Activated naive CD4-positive, alpha-beta T cell treated with anti-CD3 and anti-CD28 coated beads, Interleukin-2, amount 10 ng/mL, durations not matched to agents 7 days and 5 days (primary cell): ENCODE results near the gene BCR.

ENCODE experiments used
- CTCF ChIA-PET: fragments of 350-600 bp; sonication (Branson Sonifier 250); formaldehyde crosslinking; loops from one replicate; lab custom pipeline; 2021; ENCODE audit warnings: antibody characterized with exemption; lab: Charles Lee
- DNase-seq: peaks from one replicate; pipeline ENCODE4 v3.0.0-alpha.2; 2020
- H3K27ac Mint-ChIP-seq: one replicate; pipeline ENCODE4 v1.8.0; 2021; ENCODE audit warnings: mild to moderate bottlenecking, moderate library complexity, mixed read lengths
- H3K27me3 Mint-ChIP-seq: one replicate; pipeline ENCODE4 v1.8.0; 2021; ENCODE audit warnings: mild to moderate bottlenecking, mixed read lengths
- H3K36me3 Mint-ChIP-seq: one replicate; pipeline ENCODE4 v1.8.0; 2021; ENCODE audit warnings: mixed read lengths
- H3K4me1 Mint-ChIP-seq: one replicate; pipeline ENCODE4 v1.8.0; 2021; ENCODE audit warnings: mixed read lengths
- H3K4me3 Mint-ChIP-seq: one replicate; pipeline ENCODE4 v1.8.0; 2021; ENCODE audit warnings: mild to moderate bottlenecking, moderate library complexity, mixed read lengths
- H3K9me3 Mint-ChIP-seq: one replicate; pipeline ENCODE4 v1.8.0; 2021; ENCODE audit warnings: mixed read lengths

The BCR gene

DNA sequence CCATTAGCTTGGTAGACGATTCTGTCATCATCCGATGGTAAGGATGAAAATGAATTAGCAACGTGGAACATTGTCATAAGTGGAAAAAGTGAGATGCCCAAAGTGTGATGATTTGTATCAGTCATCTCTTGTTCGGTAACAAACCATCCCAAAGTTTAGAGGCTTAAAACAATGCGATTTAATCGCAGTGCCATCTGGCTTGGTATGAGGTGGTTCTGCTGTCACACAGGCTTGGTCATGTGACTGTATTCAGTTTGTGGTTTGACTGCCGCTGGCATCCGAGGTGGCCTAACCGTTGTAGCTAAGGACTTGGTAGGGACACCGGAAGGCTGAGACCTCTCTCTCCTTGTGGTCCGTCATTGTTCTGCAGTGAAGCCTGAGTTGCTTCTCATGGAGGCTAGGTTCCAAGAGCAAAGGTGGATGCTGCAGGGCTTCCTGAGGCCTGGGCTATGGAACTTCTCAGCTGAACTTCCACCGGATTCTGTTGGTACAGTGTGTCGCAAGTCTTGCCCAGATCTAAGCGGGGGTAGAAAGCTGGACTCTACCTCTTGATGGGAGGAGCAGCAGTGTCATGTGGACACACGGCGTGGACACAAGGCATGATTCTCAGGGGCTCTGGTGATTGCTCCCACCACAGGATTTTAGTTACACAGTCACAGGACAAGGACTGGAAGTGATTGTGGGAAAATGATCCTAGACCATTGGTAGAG lies 36.3 kb downstream of the BCR start:
- Mint-ChIP-seq H3K9me3 (no peaks in the 10 kb centered on the region), H3K27ac (peak overlapping the region; percentile 87), H3K4me3 (peak overlapping the region; percentile 60), H3K27me3 (no peaks in the 10 kb centered on the region), H3K36me3 (peaks cover 9% of the 10 kb centered on the region), H3K4me1 (peaks cover 88% of the 10 kb centered on the region)
- DNase-seq = peak; percentile 70
- CTCF ChIA-PET = interaction anchor here (0.7 to 1.4 kb wide), 5 partner anchors 22 to 73 kb away, joined by 3 to 4 read pairs (median 3); no protein-coding TSS in a partner anchor

DNA sequence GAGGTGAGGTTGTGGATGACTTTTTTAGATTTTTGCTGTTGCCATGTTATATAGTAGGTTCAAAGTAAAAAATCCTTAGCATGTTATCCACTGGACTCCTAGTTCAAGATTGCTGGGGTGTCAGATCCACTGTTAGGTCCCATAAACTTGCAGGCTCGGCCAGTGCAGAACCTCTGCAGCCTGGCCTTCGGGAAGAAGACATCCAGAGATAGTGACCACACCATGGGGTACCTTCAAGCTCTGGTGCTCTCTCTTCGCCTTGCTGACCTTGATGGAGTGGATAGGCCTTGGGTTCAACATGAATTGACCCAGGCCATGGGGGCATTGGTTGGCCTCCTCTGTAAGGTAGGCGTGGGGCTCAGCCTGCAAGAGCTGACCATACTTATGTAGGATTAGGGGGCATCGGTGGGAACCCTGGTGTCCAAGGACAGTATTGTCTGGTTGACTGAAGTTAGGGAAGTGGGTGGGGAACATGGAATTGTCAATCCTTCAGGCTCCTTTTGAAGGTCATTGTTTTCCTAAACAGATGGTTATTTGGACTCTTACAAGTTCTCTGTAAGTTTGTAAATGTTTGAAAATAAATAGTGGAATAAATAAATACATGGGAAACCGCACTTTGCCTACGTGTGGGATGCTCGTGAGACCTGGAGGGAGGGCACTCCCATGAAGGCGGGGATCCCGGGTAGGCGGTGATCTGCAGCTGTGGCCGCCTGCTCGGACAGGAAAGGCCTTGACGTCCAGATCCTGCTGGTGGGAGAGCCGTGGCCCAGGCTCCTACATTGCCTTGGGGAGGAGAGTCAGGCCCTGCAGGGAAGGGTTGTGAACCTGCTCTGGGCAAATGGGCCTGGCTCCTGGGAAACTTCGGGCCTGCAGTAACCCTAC lies 37.1 kb downstream of the BCR start:
- peaks cover 9% of the 10 kb centered on the region for H3K36me3 Mint-ChIP-seq
- H3K27ac Mint-ChIP-seq = peak overlapping the region; percentile 87
- CTCF ChIA-PET = interaction anchor here (1.0 to 2.4 kb wide), 4 partner anchors 25 to 73 kb away, joined by 3 to 7 read pairs (median 3); no protein-coding TSS in a partner anchor
- H3K9me3 Mint-ChIP-seq = no peaks in the 10 kb centered on the region
- no peaks in the 10 kb centered on the region for H3K27me3 Mint-ChIP-seq
- H3K4me3 Mint-ChIP-seq = peak overlapping the region; percentile 60
- H3K4me1 Mint-ChIP-seq = peaks cover 94% of the 10 kb centered on the region
- DNase-seq = no peak

DNA sequence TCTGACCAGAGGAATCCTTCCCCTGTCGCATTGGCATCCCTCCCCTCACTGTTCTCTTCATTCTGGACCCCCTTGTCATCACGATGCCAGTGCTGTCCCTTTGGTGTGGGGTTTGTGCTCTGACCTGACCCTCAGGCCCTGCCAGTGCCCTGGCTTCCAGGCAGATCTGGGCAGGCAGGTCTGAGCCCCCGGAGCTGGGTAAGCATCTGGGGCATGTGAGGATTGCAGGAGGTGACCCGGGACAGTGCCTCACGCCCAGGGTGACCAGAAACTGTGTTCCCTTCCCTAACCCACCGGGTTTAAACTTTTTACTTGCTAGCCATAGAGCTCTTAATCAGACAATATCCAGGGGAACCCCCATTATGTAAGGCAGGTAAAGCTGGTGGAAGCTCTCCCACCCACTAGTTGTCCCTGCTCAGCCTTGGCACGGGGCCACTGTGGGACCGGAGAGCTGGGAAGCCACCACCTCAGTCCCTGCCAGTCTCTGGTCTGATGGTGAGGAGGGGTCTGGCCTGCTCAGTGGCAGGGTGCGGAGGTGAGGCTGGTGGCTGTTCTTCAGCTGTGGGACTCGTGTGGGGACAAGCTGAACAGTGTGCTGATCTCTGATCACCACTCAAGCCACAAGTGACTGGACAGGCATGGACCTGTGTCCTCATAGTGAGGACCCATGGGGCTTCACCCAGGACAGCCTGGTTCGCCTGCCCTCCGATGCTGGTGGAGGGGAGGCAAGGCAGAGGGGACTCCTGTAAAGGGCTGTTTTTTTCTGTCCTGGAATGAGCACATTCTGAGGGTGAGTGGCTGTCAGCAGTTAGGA lies 38.0 kb downstream of the BCR start:
- DNase-seq = no peak
- Mint-ChIP-seq H3K4me1 (peaks cover 99% of the 10 kb centered on the region), H3K4me3 (peak overlapping the region; percentile 71), H3K27me3 (no peaks in the 10 kb centered on the region), H3K36me3 (peaks cover 9% of the 10 kb centered on the region), H3K27ac (peak overlapping the region; percentile 85), H3K9me3 (no peaks in the 10 kb centered on the region)
- CTCF ChIA-PET = interaction anchor here (1.0 to 2.4 kb wide), 4 partner anchors 24 to 63 kb away, joined by 3 to 7 read pairs (median 4); no protein-coding TSS in a partner anchor

DNA sequence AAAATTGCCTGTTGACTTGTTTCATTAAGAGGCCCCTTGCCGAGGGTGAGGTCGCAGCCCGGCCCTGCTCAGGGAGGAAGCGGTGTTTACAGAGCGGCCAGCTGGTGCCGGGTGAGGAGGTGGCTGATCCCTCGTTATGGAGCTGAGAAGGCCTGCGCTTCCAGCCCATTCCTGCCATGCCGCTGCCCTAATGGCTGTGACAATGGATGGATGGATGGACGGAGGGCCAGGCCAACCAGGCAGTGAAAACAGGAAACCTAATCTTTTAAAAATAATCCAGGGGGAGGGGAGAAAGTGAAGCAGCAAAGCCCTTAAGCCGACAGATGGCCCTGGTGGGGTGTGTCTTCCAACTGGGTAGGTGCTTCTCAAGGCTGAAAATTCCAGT lies 38.5 kb downstream of the BCR start:
- H3K27me3 Mint-ChIP-seq = no peaks in the 10 kb centered on the region
- H3K4me3 Mint-ChIP-seq = peak overlapping the region; percentile 71
- peak overlapping the region; percentile 85 for H3K27ac Mint-ChIP-seq
- CTCF ChIA-PET = interaction anchor here (1.0 to 2.4 kb wide), 5 partner anchors 24 to 63 kb away, joined by 3 to 7 read pairs (median 4); partner anchors contain the start of gene BCR
- DNase-seq = peak; percentile 42
- no peaks in the 10 kb centered on the region for H3K9me3 Mint-ChIP-seq
- peaks cover 10% of the 10 kb centered on the region for H3K36me3 Mint-ChIP-seq
- H3K4me1 Mint-ChIP-seq = peaks cover 99% of the 10 kb centered on the region

DNA sequence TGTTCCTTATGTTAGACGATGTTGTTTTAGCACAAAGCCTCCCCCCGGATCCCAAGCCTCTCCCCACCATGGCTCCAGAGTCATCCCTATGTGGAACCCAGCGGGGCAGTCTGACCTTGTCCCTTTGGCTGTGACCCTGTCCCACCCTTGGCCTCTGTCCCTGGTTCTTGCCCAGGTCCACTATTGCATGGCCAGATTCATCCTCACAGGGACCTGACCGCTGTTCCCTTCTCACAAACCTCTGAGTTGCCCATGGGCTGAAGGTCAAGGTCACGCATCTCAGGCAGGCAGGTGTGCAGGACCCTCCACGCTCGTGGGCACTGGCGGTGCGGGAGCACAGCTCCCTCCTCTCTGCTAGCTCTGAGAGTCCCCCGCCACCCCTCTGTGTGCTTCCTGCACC lies 39.0 kb downstream of the BCR start:
- no peaks in the 10 kb centered on the region for H3K27me3 Mint-ChIP-seq
- H3K36me3 Mint-ChIP-seq = peaks cover 9% of the 10 kb centered on the region
- peaks cover 99% of the 10 kb centered on the region for H3K4me1 Mint-ChIP-seq
- H3K4me3 Mint-ChIP-seq = peak overlapping the region; percentile 71
- no peaks in the 10 kb centered on the region for H3K9me3 Mint-ChIP-seq
- CTCF ChIA-PET = interaction anchor here (1.3 to 2.4 kb wide), 3 partner anchors 38 to 62 kb away, joined by 4 to 7 read pairs (median 5); partner anchors contain the start of gene BCR
- DNase-seq = no peak
- peak overlapping the region; percentile 85 for H3K27ac Mint-ChIP-seq

DNA sequence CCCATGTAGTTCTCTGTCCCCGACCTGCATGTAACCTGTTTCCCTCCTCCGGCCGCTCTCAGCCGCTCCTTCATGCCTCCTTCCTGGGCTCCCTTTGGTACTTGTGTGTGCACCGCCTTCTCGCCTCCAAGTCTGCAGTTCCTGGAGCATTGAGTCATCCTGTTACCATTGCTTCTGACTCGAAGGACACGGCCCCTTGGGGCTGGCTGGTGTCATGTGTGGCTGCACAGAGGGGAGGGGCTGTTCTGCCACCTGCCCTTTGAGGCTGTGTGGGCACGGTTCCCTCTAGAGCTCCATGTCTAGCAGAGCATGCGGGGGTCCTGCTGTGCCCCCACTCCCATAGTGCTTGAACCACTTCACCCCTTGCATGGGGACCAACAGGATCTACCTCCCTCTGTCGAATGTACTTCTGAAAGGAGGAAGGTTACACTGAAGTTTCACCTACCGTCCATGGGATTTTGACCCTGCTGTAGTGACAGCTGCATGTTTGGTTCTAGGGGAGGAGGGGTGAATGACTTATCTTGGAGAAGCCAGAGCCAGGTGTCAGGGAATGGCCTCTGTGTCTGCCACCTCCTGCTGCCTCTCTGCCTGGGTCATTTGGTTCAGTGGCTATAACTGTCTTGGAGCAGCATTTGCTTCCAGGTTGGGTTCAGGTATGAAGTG lies 39.6 kb downstream of the BCR start:
- Mint-ChIP-seq H3K27me3 (no peaks in the 10 kb centered on the region), H3K4me3 (peak overlapping the region; percentile 71), H3K4me1 (peaks cover 99% of the 10 kb centered on the region), H3K36me3 (peaks cover 9% of the 10 kb centered on the region), H3K9me3 (no peaks in the 10 kb centered on the region), H3K27ac (peak overlapping the region; percentile 85)
- DNase-seq = peak; percentile 70
- CTCF ChIA-PET = interaction anchor here (2.1 to 2.4 kb wide), 2 partner anchors 39 to 62 kb away, joined by 4 to 7 read pairs; partner anchors contain the start of gene BCR

DNA sequence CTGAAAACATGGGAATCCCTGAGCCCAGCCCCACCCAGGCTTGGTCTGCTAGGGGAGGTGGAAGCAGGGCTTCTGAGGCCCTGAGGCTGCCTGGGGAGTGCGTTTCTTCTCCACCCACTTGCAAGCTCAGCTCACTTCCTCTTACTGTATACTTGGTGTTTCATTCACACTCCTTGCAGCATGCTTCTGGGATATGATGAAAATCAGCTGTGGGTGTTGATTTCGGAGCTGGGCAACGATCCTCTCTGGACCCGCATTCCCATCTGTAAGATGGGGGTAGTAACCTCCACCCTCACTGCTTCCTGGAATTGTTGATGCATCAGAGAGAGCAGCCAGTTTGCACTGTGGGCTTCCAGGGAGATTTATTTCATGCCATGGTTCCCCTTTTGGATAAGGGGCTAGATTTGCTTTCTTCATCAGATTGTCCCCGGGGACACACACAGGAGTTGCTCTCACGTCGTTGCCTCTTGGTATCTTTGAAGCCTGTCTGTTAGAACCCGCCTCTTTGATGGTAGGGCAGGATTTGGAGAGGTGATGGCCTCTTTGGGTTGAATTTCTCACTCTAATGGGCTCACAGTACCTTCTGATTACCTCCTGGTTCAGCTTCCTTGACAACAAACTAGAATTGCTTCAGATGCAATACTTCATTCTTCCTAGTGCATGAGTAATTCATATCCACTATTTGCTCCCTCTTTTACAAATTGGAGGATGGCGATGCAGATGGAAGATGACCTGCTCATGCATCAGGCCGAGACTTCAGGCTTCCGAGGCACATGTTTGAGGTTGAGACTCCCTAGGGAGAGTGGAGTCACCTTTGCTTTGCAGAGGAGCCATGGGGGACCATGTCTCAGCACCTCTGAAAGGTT lies 40.4 kb downstream of the BCR start:
- CTCF ChIA-PET = interaction anchor here (2.1 kb wide), 1 partner anchor 40 kb away, joined by 4 read pairs; the partner anchor contains the start of gene BCR
- H3K36me3 Mint-ChIP-seq = peaks cover 9% of the 10 kb centered on the region
- peak; percentile 40 for DNase-seq
- H3K4me1 Mint-ChIP-seq = peaks cover 99% of the 10 kb centered on the region
- peak overlapping the region; percentile 85 for H3K27ac Mint-ChIP-seq
- peak overlapping the region; percentile 71 for H3K4me3 Mint-ChIP-seq
- no peaks in the 10 kb centered on the region for H3K9me3 Mint-ChIP-seq
- no peaks in the 10 kb centered on the region for H3K27me3 Mint-ChIP-seq

DNA sequence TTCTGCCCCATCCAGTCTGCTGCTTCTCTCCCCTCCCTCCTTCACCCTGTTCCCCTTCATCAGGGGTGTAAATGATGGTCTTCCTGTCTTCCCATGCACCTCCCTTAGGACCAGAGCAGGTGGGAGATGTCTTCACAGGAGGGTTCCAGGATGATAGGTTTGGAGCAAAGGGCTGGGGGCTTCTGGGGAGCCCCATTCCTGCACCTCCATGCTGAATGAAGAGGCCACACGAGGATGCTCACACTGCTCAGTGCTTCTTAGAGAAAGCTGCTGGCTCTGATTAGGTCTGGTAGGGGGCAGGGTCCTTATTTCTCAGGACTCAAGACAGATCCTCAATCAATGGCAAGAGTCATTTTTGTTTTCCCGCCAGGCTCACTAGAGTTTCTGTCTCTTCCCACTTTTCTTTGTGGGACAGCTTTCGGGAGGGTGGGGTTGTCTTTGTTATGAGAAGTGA lies 41.1 kb downstream of the BCR start:
- H3K27ac Mint-ChIP-seq = peak overlapping the region; percentile 38
- no peaks in the 10 kb centered on the region for H3K27me3 Mint-ChIP-seq
- no peak for DNase-seq
- H3K4me1 Mint-ChIP-seq = peaks cover 99% of the 10 kb centered on the region
- no peaks in the 10 kb centered on the region for H3K9me3 Mint-ChIP-seq
- H3K4me3 Mint-ChIP-seq = no peak overlapping the region
- H3K36me3 Mint-ChIP-seq = peaks cover 12% of the 10 kb centered on the region
- CTCF ChIA-PET = no interaction called here

DNA sequence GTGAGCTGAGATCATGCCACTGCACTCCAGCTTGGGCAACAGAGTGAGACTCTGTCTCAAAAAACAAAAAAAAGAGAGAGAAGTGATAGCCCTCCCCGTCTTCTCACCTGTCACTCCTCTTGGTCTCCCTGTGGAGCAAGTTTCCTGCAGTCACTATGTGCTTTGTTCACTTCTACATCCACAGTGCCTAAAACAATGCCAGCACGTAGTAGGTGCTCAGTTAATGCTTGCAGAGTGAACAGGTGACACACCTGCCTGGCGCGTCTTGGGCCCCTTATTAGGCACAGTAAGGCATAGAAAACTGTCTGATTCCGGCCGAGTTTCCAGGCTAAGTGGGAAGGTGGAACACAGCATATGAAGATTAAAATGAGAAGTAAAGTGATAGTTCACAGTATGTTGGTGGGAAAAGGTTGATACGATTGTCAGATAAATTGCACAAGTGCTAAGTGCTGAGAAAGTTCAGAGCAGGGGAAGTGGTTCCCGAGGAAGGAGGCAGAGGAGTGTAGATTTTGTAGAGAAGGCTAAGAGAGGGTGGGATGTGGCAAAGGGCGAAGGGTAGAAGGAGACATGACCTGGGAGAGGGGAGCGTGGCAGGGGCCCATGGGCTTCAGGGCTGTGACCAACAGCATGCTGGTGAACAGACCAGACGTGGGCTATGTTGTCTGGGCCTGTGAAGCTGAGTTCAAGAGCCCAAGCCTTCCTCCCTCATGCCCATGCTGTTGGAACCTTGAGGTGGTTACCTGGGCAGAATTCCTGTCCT lies 41.9 kb downstream of the BCR start:
- Mint-ChIP-seq H3K4me1 (peaks cover 99% of the 10 kb centered on the region), H3K36me3 (peaks cover 11% of the 10 kb centered on the region), H3K9me3 (peaks cover 1% of the 10 kb centered on the region), H3K4me3 (no peak overlapping the region), H3K27ac (peak overlapping the region; percentile 77), H3K27me3 (no peaks in the 10 kb centered on the region)
- DNase-seq = no peak
- CTCF ChIA-PET = no interaction called here

DNA sequence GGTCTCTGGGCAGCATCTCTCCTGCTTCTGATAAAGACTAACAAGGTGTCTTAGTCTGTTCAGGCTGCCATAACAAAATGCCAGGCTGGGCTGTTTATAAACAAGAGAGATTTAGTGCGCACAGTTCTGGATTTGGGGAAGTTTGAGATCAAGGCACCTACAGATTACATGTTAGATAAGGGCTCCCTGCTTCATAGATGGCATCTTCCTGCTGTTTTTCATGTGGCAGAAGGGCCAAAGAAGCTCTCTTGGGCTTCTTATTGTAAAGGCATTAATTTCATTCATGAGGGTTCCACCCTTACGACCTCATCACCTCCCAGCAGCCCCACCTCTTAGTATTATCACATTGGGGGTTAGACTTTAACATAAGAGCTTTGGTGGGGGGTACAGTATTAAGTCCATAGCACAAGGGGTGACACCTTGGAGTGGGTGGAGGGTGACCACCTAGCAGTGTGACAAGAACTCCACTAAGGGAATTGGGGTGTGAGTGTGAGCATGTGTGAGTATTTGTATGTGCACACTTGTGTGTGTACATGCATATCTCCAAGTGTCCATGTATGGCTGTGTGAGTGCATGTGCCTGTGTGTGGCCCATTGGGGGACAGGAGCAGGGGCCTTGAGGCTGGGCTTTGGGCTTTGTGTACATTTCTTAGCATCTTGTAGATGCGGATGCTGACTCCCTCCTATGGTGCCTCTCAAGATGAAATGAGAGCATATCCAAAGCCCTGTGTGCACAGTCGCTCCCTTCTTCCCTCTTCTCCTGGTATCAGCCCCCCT lies 42.7 kb downstream of the BCR start:
- Mint-ChIP-seq H3K4me1 (peaks cover 100% of the 10 kb centered on the region), H3K4me3 (no peak overlapping the region), H3K9me3 (peaks cover 5% of the 10 kb centered on the region), H3K27me3 (no peaks in the 10 kb centered on the region), H3K36me3 (peaks cover 16% of the 10 kb centered on the region), H3K27ac (peak overlapping the region; percentile 77)
- CTCF ChIA-PET = no interaction called here
- no peak for DNase-seq

DNA sequence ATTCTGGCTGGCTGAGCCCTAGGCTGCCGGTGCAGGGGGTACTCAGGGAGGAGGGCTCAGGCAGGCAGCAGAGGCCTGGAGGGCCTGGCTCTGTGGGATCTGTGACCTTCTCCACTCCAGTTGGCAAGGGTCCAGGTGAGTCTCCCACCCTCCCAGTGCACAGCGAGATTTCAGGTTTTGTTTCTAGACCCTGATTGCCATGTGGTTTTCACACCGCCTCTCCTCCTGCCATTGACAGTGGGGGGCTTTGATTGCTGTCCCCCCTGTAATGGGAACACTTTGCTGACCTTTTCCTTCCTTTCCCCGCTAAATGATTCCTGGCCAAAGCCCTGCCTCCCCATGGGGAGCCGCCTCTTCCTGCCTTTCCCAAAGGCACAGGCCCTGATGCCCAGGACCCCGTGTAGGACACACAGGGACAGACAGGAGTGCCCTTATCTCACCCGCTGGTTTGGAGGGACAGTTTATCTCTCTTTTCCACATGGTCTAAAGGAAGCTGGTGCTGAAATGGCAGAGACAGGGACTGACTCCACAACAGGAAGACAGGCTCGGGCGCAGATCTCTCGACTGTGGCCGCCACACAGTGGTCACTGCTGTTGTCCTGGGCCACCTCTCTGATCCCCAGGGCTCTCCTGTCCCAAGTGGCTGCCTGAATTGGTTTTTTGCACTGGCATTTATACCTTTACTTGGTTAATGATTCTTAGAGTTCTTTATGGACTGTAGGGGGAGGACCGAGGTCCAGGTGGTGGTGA lies 43.4 kb downstream of the BCR start:
- H3K4me3 Mint-ChIP-seq = no peak overlapping the region

More for the DNA sequence above, 43.4 kb downstream of the BCR start:
- peaks cover 12% of the 10 kb centered on the region for H3K9me3 Mint-ChIP-seq
- peaks cover 23% of the 10 kb centered on the region for H3K36me3 Mint-ChIP-seq
- peak overlapping the region; percentile 82 for H3K27ac Mint-ChIP-seq
- H3K27me3 Mint-ChIP-seq = no peaks in the 10 kb centered on the region
- H3K4me1 Mint-ChIP-seq = peaks cover 98% of the 10 kb centered on the region
- CTCF ChIA-PET = no interaction called here
- DNase-seq = no peak
